ENCODE data around the gene RBCK1.

DNA sequence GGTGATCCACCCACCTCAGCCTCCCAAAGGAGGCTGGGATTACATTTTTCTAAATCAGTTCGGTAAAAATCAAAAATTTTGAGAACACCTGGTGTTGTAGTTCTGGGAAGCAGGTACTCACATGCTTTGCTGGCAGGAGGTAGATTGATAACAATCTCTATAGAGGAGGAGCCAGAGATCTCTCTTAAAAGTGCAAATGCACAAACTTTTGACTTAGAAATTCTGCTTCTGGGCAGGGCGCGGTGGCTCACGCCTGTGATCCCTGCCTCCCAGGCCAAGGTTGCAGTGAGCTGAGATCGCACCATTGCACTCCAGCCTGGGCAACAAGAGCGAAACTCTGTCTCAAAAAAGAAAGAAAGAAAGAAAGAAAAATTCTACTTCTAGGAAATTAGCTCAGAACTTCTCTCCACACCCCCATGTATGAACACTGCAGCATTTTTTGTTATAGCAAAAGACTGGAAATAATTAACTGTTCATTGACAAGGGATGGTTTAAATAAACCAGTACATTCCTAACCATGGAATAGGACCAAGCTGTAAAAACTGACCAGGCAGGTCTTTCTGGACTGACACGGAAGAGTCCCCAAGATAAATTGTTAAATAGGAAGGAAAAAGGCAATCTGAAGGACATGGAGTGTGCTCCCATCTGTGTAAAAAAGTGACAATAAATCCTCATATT is 41.9 kb upstream of the RBCK1 start:
- TF ChIP-seq POLR2A (IDR thresholded peaks at IDR 0.05; ENCODE audit: low read depth, low read length): no peak
- no peak for TF ChIP-seq CTCF (IDR thresholded peaks at IDR 0.05; ENCODE audit: extremely low read depth in 1 of 2, insufficient read depth in 1 of 2, low read depth in 1 of 2, low read length in 2 of 2)

All from endothelial cell of umbilical vein (primary cell).